DOHH2 (cell line): ENCODE measurements around the gene ZNF512.

ENCODE experiments used
- H3F3A ChIP-seq: fragments of 200-600 bp; sonication (generic), shearing (Covaris generic); 2 replicates; pipeline ENCODE4 v1.6.0; 2016; ENCODE audit warnings: antibody characterized with exemption, mild to moderate bottlenecking; ENCODE audit not compliant: control insufficient read depth, insufficient read depth
- H3K27ac ChIP-seq: fragments of 200-600 bp; sonication (generic); 2 replicates; pipeline ENCODE4 v1.5.1; 2014; ENCODE audit warnings: low read depth, mild to moderate bottlenecking, low read length, moderate library complexity
- H3K27me3 ChIP-seq: fragments of 200-600 bp; sonication (generic); 2 replicates; pipeline ENCODE4 v1.6.1; 2014; ENCODE audit warnings: mild to moderate bottlenecking, low read length, mixed read lengths; ENCODE audit not compliant: control insufficient read depth
- H3K36me3 ChIP-seq: fragments of 200-600 bp; sonication (generic); 2 replicates; pipeline ENCODE4 v1.6.1; 2014; ENCODE audit warnings: mild to moderate bottlenecking, low read length, moderate library complexity, mixed read lengths; ENCODE audit not compliant: control insufficient read depth
- H3K4me1 ChIP-seq: fragments of 200-600 bp; sonication (generic); 2 replicates; pipeline ENCODE4 v1.6.1; 2014; ENCODE audit warnings: mild to moderate bottlenecking, low read length, mixed read lengths; ENCODE audit not compliant: control insufficient read depth
- H3K4me2 ChIP-seq: fragments of 200-600 bp; sonication (generic); 2 replicates; pipeline ENCODE4 v1.6.0; 2014; ENCODE audit warnings: mild to moderate bottlenecking, low read length, moderate library complexity
- H3K4me3 ChIP-seq: fragments of 200-600 bp; sonication (generic); 2 replicates; pipeline ENCODE4 v1.5.1; 2014; ENCODE audit warnings: mild to moderate bottlenecking, low read length, mixed read lengths
- H3K79me2 ChIP-seq: fragments of 200-600 bp; sonication (generic); 2 replicates; pipeline ENCODE4 v1.6.1; 2014; ENCODE audit warnings: mild to moderate bottlenecking, low read length, mixed read lengths; ENCODE audit not compliant: control insufficient read depth
- H3K9me2 ChIP-seq: fragments of 200-600 bp; sonication (generic); replicated peaks from 2 replicates; pipeline ENCODE4 v1.6.1; 2014; ENCODE audit warnings: mild to moderate bottlenecking, low read length, mixed read lengths; ENCODE audit not compliant: control insufficient read depth
- H3K9me3 ChIP-seq: fragments of 200-600 bp; sonication (generic); 2 replicates; pipeline ENCODE4 v1.6.1; 2014; ENCODE audit warnings: antibody characterized with exemption, low read length, mixed read lengths; ENCODE audit not compliant: control insufficient read depth, insufficient read depth
- H4K20me1 ChIP-seq: fragments of 200-600 bp; sonication (generic); 2 replicates; pipeline ENCODE4 v1.6.0; 2014; ENCODE audit warnings: low read depth, mild to moderate bottlenecking, antibody characterized with exemption, low read length, moderate library complexity; ENCODE audit not compliant: control insufficient read depth, insufficient read depth
- CTCF ChIP-seq: fragments of 200-600 bp; sonication (generic); IDR thresholded peaks from one replicate; pipeline ENCODE4 v1.5.1; 2014; ENCODE audit warnings: antibody characterized with exemption, mild to moderate bottlenecking, low read depth, low read length; ENCODE audit not compliant: poor library complexity, severe bottlenecking
- EZH2phosphoT487 ChIP-seq: fragments of 200-600 bp; sonication (generic); IDR thresholded peaks from 2 replicates; pipeline ENCODE4 v1.6.1; 2017; ENCODE audit warnings: borderline replicate concordance, mild to moderate bottlenecking, antibody characterized with exemption, low read length, moderate library complexity, mixed read lengths

Gene ZNF512

GRCh38 chr2:27583390-27583915 is 611 bp downstream of the ZNF512 start:
- Histone ChIP-seq H3K27ac (peak overlapping the region; percentile 63), H3F3A (no peaks in the 10 kb centered on the region), H3K79me2 (peaks cover 57% of the 10 kb centered on the region), H3K4me2 (peak overlapping the region; percentile 66), H3K4me1 (peaks cover 27% of the 10 kb centered on the region), H3K4me3 (peak overlapping the region; percentile 93), H3K9me2 (no peaks in the 10 kb centered on the region), H3K27me3 (no peaks in the 10 kb centered on the region), H3K36me3 (peaks cover 25% of the 10 kb centered on the region; the same call in 1 of the 2 replicates), H4K20me1 (no peaks in the 10 kb centered on the region; the same call in 1 of the 2 replicates), H3K9me3 (no peaks in the 10 kb centered on the region)
- TF ChIP-seq EZH2phosphoT487 (no peak), CTCF (no peak)

- peak overlapping the region; percentile 66 for H3K4me2 ChIP-seq
- H3K9me3 ChIP-seq, result no peaks in the 10 kb centered on the region
- no peaks in the 10 kb centered on the region for H3F3A ChIP-seq
- H3K36me3 ChIP-seq, result peaks cover 27% of the 10 kb centered on the region; the same call in 1 of the 2 replicates
- peaks cover 68% of the 10 kb centered on the region for H3K79me2 ChIP-seq
- H3K4me1 ChIP-seq, result peaks cover 27% of the 10 kb centered on the region
- H3K27me3 ChIP-seq, result no peaks in the 10 kb centered on the region
- no peaks in the 10 kb centered on the region; the same call in 1 of the 2 replicates for H4K20me1 ChIP-seq
- no peaks in the 10 kb centered on the region for H3K9me2 ChIP-seq
- H3K27ac ChIP-seq, result no peak overlapping the region
- peak overlapping the region; percentile 93 for H3K4me3 ChIP-seq
- TF ChIP-seq CTCF, result no peak
- TF ChIP-seq EZH2phosphoT487, result no peak
Measured at GRCh38 chr2:27584597-27584996, 1.8 kb downstream of the ZNF512 start.

- Histone ChIP-seq H3K27ac (no peak overlapping the region), H3K4me3 (no peak overlapping the region), H3K9me3 (no peaks in the 10 kb centered on the region), H3K4me2 (no peak overlapping the region), H3K4me1 (peaks cover 27% of the 10 kb centered on the region), H4K20me1 (no peaks in the 10 kb centered on the region; the same call in 1 of the 2 replicates), H3F3A (no peaks in the 10 kb centered on the region), H3K36me3 (peaks cover 34% of the 10 kb centered on the region; the same call in 1 of the 2 replicates), H3K79me2 (peaks cover 92% of the 10 kb centered on the region), H3K27me3 (no peaks in the 10 kb centered on the region), H3K9me2 (no peaks in the 10 kb centered on the region)
- TF ChIP-seq CTCF, result no peak
- TF ChIP-seq EZH2phosphoT487, result no peak
Measured at GRCh38 chr2:27587025-27587424, 4.2 kb downstream of the ZNF512 start.
